Esophagus squamous epithelium (tissue), 5 donors: ENCODE data around the gene WASL. TPM values are rescaled to one million over a fixed set of nuclear protein-coding genes. Genes with fewer than 3 reads are reported as not detected.

ENCODE experiments used
- DNase-seq: peaks from one replicate; lab custom pipeline; 2025; lab: John Stamatoyannopoulos, UW
- H3K27ac ChIP-seq, 4 donors: fragments of 200-600 bp; sonication (generic); one replicate each; pipeline ENCODE4 v1.5.1; 2016 to 2019; ENCODE audit warnings: mild to moderate bottlenecking in 1 of 4
- H3K27me3 ChIP-seq, 4 donors: fragments of 200-600 bp; sonication (generic); 1 replicate in 3 of 4; 2 replicates in 1 of 4; pipeline versions ENCODE4 v1.5.1 to v1.6.0; 2017 to 2021; ENCODE audit warnings: antibody characterized with exemption in 1 of 4
- H3K36me3 ChIP-seq, 3 donors: fragments of 200-600 bp; sonication (generic); one replicate each; pipeline ENCODE4 v1.5.1; 2016 to 2019
- H3K4me1 ChIP-seq, 3 donors: fragments of 200-600 bp; sonication (generic); one replicate each; pipeline ENCODE4 v1.5.1; 2017 to 2019
- H3K4me3 ChIP-seq, 4 donors: fragments of 200-600 bp; sonication (generic); 1 replicate in 3 of 4; 2 replicates in 1 of 4; pipeline ENCODE4 v1.5.1; 2016 to 2019; ENCODE audit warnings: mild to moderate bottlenecking in 2 of 4, moderate library complexity in 1 of 4
- H3K9me3 ChIP-seq, 3 donors: fragments of 200-600 bp; sonication (generic); one replicate each; pipeline ENCODE4 v1.5.1; 2016 to 2019
- POLR2A ChIP-seq, 4 donors: fragments of 450-650 bp; IDR thresholded peaks; one replicate each; pipeline ENCODE4 v1.6.1; 2017; ENCODE audit warnings: antibody characterized with exemption in 4 of 4, mild to moderate bottlenecking in 4 of 4, moderate library complexity in 3 of 4
- WGBS, 2 donors: methylation state at CpG; one replicate each; pipeline ENCODE4 v1.1.5; 2018; 5-methylcytosine and 5-hydroxymethylcytosine counted together
- intact Hi-C: fragments of 100-400 bp; cut with DNase I; formaldehyde crosslinking; loops from one replicate; pipeline ENCODE4 v1.15.0; 2022
- small RNA-seq, 4 donors: library from RNA; depleted of rRNA; stranded (forward); fragments of <200 nt; gene quantifications; one replicate each; pipeline ENCODE3, GENCODE V24; 2016
- total RNA-seq, 4 donors: library from RNA; depleted of rRNA; stranded (reverse); fragments of >200 nt; gene quantifications; one replicate each; pipeline ENCODE4 v1.1.0, GENCODE V29; 2016
- TF ChIP-seq, protein P1 (sequence below), 6 experiments: fragments of 450-650 bp in 4 of 6; fragments of 200-600 bp in 2 of 6; sonication (generic) in 2 of 6; IDR thresholded peaks; one replicate each; pipeline ENCODE4 v1.5.1; 2016 to 2019; ENCODE audit warnings: antibody characterized with exemption in 6 of 6, mild to moderate bottlenecking in 4 of 6, moderate library complexity in 4 of 6
- donor health status: DM: yes; HTN: yes; CAD: no.

WASL gene
- total RNA-seq, 4 donors from 2014 or later = 26.0 to 34.6 (median 31.3) TPM

DNA sequence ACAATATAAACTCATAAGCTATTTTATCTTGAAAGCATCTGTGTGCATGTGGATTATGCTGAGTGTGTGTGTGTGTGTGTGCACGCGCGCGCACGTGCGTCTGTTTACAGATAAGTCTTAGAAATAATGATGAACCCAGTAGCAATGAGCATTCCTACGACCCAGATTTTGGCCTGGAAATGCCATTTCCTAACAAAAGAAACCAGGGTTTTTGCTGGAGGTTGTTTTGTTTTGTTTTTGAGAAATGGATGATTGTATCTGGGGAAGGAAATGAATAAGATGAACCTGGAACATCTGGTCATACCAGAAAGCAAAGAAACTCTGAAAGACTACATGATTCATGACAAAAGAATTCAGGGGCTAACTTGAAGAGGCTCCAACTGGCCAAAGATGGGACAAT, 115.2 kb downstream of the WASL start:
- no peaks in the 10 kb centered on the region for H3K36me3 ChIP-seq
- no peaks in the 10 kb centered on the region for H3K9me3 ChIP-seq
- no peak overlapping the region for H3K27ac ChIP-seq
- H3K4me3 ChIP-seq = no peak overlapping the region
- H3K4me1 ChIP-seq = no peaks in the 10 kb centered on the region
- intact Hi-C loops = no loop called here
- TF ChIP-seq POLR2A (IDR thresholded peaks at IDR 0.05) = no peak
- TF ChIP-seq, protein P1, sequence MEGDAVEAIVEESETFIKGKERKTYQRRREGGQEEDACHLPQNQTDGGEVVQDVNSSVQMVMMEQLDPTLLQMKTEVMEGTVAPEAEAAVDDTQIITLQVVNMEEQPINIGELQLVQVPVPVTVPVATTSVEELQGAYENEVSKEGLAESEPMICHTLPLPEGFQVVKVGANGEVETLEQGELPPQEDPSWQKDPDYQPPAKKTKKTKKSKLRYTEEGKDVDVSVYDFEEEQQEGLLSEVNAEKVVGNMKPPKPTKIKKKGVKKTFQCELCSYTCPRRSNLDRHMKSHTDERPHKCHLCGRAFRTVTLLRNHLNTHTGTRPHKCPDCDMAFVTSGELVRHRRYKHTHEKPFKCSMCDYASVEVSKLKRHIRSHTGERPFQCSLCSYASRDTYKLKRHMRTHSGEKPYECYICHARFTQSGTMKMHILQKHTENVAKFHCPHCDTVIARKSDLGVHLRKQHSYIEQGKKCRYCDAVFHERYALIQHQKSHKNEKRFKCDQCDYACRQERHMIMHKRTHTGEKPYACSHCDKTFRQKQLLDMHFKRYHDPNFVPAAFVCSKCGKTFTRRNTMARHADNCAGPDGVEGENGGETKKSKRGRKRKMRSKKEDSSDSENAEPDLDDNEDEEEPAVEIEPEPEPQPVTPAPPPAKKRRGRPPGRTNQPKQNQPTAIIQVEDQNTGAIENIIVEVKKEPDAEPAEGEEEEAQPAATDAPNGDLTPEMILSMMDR (IDR thresholded peaks at IDR 0.05) = no peak
- 57 to 68% methylated on average over 7 of the region's 7 CpGs for WGBS, 2 donors
- no peak for DNase-seq
- H3K27me3 ChIP-seq = no peaks in the 10 kb centered on the region

DNA sequence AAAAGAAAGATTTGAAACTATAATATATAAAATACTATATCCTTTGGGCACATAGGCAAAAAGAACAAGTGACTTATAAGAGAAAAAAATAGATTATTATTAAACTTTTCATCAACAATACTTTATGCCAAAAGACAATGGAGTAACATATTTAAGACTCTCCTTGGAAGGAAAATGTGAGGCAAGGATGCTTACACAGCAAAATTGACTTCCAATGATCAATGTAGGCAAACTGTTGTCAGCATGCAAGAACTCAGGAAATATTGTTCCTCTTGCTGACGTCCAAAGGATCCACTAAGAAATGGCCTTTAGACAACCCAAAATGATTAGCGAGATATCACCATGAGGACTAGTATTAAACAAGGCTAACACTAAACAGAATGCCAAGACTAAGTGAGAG, 116.0 kb downstream of the WASL start:
- H3K9me3 ChIP-seq = no peaks in the 10 kb centered on the region
- intact Hi-C loops = no loop called here
- no peak overlapping the region for H3K27ac ChIP-seq
- H3K4me1 ChIP-seq = no peaks in the 10 kb centered on the region
- 51 to 76% methylated on average over 2 of the region's 2 CpGs for WGBS, 2 donors
- no peak for DNase-seq
- no peak overlapping the region for H3K4me3 ChIP-seq
- TF ChIP-seq, protein P1 (IDR thresholded peaks at IDR 0.05) = no peak
- TF ChIP-seq POLR2A (IDR thresholded peaks at IDR 0.05) = no peak
- H3K36me3 ChIP-seq = no peaks in the 10 kb centered on the region
- no peaks in the 10 kb centered on the region for H3K27me3 ChIP-seq

Small RNAs within 50 kb of the gene (small RNA-seq; reads per million reads assigned to genes)
- 0 reads per million in 4 donors for gene RNU6-11P

Other genes starting within 250 kb of the WASL start
- under 1 TPM in 1 of 4 donors, not detected in 3; 0.27 TPM for gene IQUB, start 214.4 kb downstream of the WASL start, total RNA-seq
- 10 to 100 TPM; 17.1 to 55.6 (median 43.8) TPM for gene NDUFA5, start 191.2 kb downstream of the WASL start, total RNA-seq
- not detected for gene ASB15, start 147.2 kb downstream of the WASL start, total RNA-seq
- gene LMOD2, start 93.1 kb downstream of the WASL start, total RNA-seq = not detected
- gene HYAL4, start 96.2 kb upstream of the WASL start, total RNA-seq = 1 to 10 TPM in 2 of 4 donors, not detected in 2; 1.3 to 3.0 TPM
- gene SPAM1, start 176.2 kb upstream of the WASL start, total RNA-seq = not detected